Measurements from ENCODE around the gene MSGN1.
"Not testable (repeated sequence)": the region's sequence is repeated elsewhere in the genome, so short reads cannot be mapped to it uniquely, and the experiment has no call there.

MSGN1 gene

GRCh38 chr2:17805166-17805565 is 11.1 kb upstream of the MSGN1 start:
- DNase-seq (ENCODE audit: low read depth in 1 of 2, low spot score in 1 of 2), result no peak

- DNase-seq (ENCODE audit: low read depth in 1 of 2, low spot score in 1 of 2), result no peak
Observed at GRCh38 chr2:17805717-17806363, 10.4 kb upstream of the MSGN1 start.

GRCh38 chr2:17813010-17813741 is 3.1 kb upstream of the MSGN1 start:
- no peak for DNase-seq (ENCODE audit: low read depth in 1 of 2, low spot score in 1 of 2)

GRCh38 chr2:17813742-17814473 is 2.4 kb upstream of the MSGN1 start:
- DNase-seq (ENCODE audit: low read depth in 1 of 2, low spot score in 1 of 2), result no peak

GRCh38 chr2:17814601-17815000 is 1.7 kb upstream of the MSGN1 start:
- no peak for DNase-seq (ENCODE audit: low read depth in 1 of 2, low spot score in 1 of 2)

- DNase-seq (ENCODE audit: low read depth in 1 of 2, low spot score in 1 of 2), result no peak
Observed at GRCh38 chr2:17815468-17816184, 634 bp upstream of the MSGN1 start.

- DNase-seq (ENCODE audit: low read depth in 1 of 2, low spot score in 1 of 2), result no peak
Observed at GRCh38 chr2:17818235-17818815, 2.1 kb downstream of the MSGN1 start.

GRCh38 chr2:17821080-17821479 is 4.8 kb downstream of the MSGN1 start:
- DNase-seq (ENCODE audit: low read depth in 1 of 2, low spot score in 1 of 2), result no peak

- no peak for DNase-seq (ENCODE audit: low read depth in 1 of 2, low spot score in 1 of 2)
Observed at GRCh38 chr2:17821535-17822444, 5.5 kb downstream of the MSGN1 start.

GRCh38 chr2:17822445-17823117 is 6.3 kb downstream of the MSGN1 start:
- no peak for DNase-seq (ENCODE audit: low read depth in 1 of 2, low spot score in 1 of 2)

GRCh38 chr2:17823646-17824045 is 7.4 kb downstream of the MSGN1 start:
- not testable (repeated sequence) for DNase-seq (ENCODE audit: low read depth in 1 of 2, low spot score in 1 of 2)

GRCh38 chr2:17827316-17827715 is 11.1 kb downstream of the MSGN1 start:
- no peak for DNase-seq (ENCODE audit: low read depth in 1 of 2, low spot score in 1 of 2)

- DNase-seq (ENCODE audit: low read depth in 1 of 2, low spot score in 1 of 2), result no peak
Observed at GRCh38 chr2:17827785-17828184, 11.5 kb downstream of the MSGN1 start.

GRCh38 chr2:17830053-17831034 is 14.1 kb downstream of the MSGN1 start:
- DNase-seq (ENCODE audit: low read depth in 1 of 2, low spot score in 1 of 2), result peak in 1 of 2 donors; percentile 17

- no peak for DNase-seq (ENCODE audit: low read depth in 1 of 2, low spot score in 1 of 2)
Observed at GRCh38 chr2:17835516-17835915, 19.3 kb downstream of the MSGN1 start.

GRCh38 chr2:17839959-17840358 is 23.7 kb downstream of the MSGN1 start:
- DNase-seq (ENCODE audit: low read depth in 1 of 2, low spot score in 1 of 2), result no peak

- no peak for DNase-seq (ENCODE audit: low read depth in 1 of 2, low spot score in 1 of 2)
Observed at GRCh38 chr2:17843457-17843856, 27.2 kb downstream of the MSGN1 start.

- DNase-seq (ENCODE audit: low read depth in 1 of 2, low spot score in 1 of 2), result no peak
Observed at GRCh38 chr2:17845806-17846205, 29.5 kb downstream of the MSGN1 start.

All from stimulated activated CD4-positive, alpha-beta T cell treated with anti-CD3 and anti-CD28 coated beads, Interleukin-15, amount 100 ng/mL, for 1 hour (primary cell).